ENCODE measurements around the gene STX18. TPM values are rescaled to one million over a fixed set of nuclear protein-coding genes. Genes with fewer than 3 reads are reported as not detected.

The STX18 gene
- total RNA-seq, 1 donor from 2014 or later: 41.7 TPM

GRCh38 chr4:4421356-4421755, 120.5 kb downstream of the STX18 start:
- Mint-ChIP-seq H3K9me3 (no peaks in the 10 kb centered on the region), H3K4me3 (no peak overlapping the region), H3K4me1 (no peaks in the 10 kb centered on the region), H3K27ac (no peak overlapping the region), H3K27me3 (ENCODE audit: low read depth) (no peaks in the 10 kb centered on the region), H3K36me3 (peaks cover 23% of the 10 kb centered on the region)
- no peak for DNase-seq (ENCODE audit: low spot score in 2 of 2, unreplicated experiment in 2 of 2)
- no peak for TF ChIP-seq CTCF (IDR thresholded peaks at IDR 0.05; ENCODE audit: unreplicated experiment)

GRCh38 chr4:4420421-4420820, 121.4 kb downstream of the STX18 start:
- H3K4me3 Mint-ChIP-seq: no peak overlapping the region
- H3K9me3 Mint-ChIP-seq: no peaks in the 10 kb centered on the region
- no peak for DNase-seq (ENCODE audit: low spot score in 2 of 2, unreplicated experiment in 2 of 2)
- TF ChIP-seq CTCF (IDR thresholded peaks at IDR 0.05; ENCODE audit: unreplicated experiment): no peak
- H3K36me3 Mint-ChIP-seq: peaks cover 30% of the 10 kb centered on the region
- no peaks in the 10 kb centered on the region for H3K4me1 Mint-ChIP-seq
- H3K27me3 Mint-ChIP-seq (ENCODE audit: low read depth): no peaks in the 10 kb centered on the region
- no peak overlapping the region for H3K27ac Mint-ChIP-seq

GRCh38 chr4:4419896-4420295, 122.0 kb downstream of the STX18 start:
- no peak overlapping the region for H3K4me3 Mint-ChIP-seq
- peaks cover 30% of the 10 kb centered on the region for H3K36me3 Mint-ChIP-seq
- no peaks in the 10 kb centered on the region for H3K27me3 Mint-ChIP-seq (ENCODE audit: low read depth)
- no peak for DNase-seq (ENCODE audit: low spot score in 2 of 2, unreplicated experiment in 2 of 2)
- H3K27ac Mint-ChIP-seq: no peak overlapping the region
- no peak for TF ChIP-seq CTCF (IDR thresholded peaks at IDR 0.05; ENCODE audit: unreplicated experiment)
- H3K4me1 Mint-ChIP-seq: no peaks in the 10 kb centered on the region
- no peaks in the 10 kb centered on the region for H3K9me3 Mint-ChIP-seq

GRCh38 chr4:4418676-4419390, 123.0 kb downstream of the STX18 start:
- DNase-seq (ENCODE audit: low spot score in 2 of 2, unreplicated experiment in 2 of 2): no peak
- peaks cover 33% of the 10 kb centered on the region for H3K36me3 Mint-ChIP-seq
- no peak for TF ChIP-seq CTCF (IDR thresholded peaks at IDR 0.05; ENCODE audit: unreplicated experiment)
- no peak overlapping the region for H3K4me3 Mint-ChIP-seq
- H3K9me3 Mint-ChIP-seq: no peaks in the 10 kb centered on the region
- H3K27me3 Mint-ChIP-seq (ENCODE audit: low read depth): no peaks in the 10 kb centered on the region
- no peaks in the 10 kb centered on the region for H3K4me1 Mint-ChIP-seq
- H3K27ac Mint-ChIP-seq: no peak overlapping the region

- Mint-ChIP-seq H3K36me3 (peaks cover 33% of the 10 kb centered on the region), H3K4me3 (no peak overlapping the region), H3K27ac (no peak overlapping the region), H3K27me3 (ENCODE audit: low read depth) (no peaks in the 10 kb centered on the region), H3K9me3 (no peaks in the 10 kb centered on the region), H3K4me1 (no peaks in the 10 kb centered on the region)
- TF ChIP-seq CTCF (IDR thresholded peaks at IDR 0.05; ENCODE audit: unreplicated experiment): no peak
- no peak for DNase-seq (ENCODE audit: low spot score in 2 of 2, unreplicated experiment in 2 of 2)
These were observed 124.0 kb downstream of the STX18 start for GRCh38 chr4:4417886-4418285.

All from mesothelial cell of epicardium (in vitro differentiated cells).